Activated gamma-delta T cell treated with anti-CD3 and anti-CD28 coated beads, Interleukin-2, amount 50 U/mL, for 16 hours (primary cell): ENCODE results near the gene FAM47E.
"Not testable (repeated sequence)": the region's sequence is repeated elsewhere in the genome, so short reads cannot be mapped to it uniquely, and the experiment has no call there.

ENCODE experiments used
- DNase-seq: peaks from one replicate; pipeline ENCODE4 v3.0.0-alpha.2; 2020; ENCODE audit warnings: low read depth

The FAM47E gene

DNA sequence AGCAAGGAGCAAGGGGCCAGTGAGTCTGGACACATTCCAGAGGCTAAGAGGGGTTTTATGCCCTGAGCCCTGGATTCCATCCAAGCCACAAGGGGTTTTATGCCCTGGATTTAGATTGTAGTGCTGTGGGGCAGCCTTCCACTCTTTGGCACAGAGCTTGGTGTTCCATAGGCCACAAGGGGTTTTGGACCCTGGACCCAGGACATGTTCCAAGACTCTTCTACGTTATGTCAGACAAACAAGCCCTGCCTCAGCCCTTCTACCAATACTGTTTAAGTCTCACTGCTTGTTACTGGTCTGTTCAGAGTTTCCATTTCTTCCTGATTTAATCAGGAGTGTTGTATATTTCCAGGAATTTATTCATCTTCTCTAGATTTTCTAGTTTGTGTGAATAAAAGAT lies 25.1 kb upstream of the FAM47E start:
- no peak for DNase-seq

- DNase-seq: no peak
Observed at GRCh38 chr4:76232681-76233080, 18.8 kb upstream of the FAM47E start.

DNA sequence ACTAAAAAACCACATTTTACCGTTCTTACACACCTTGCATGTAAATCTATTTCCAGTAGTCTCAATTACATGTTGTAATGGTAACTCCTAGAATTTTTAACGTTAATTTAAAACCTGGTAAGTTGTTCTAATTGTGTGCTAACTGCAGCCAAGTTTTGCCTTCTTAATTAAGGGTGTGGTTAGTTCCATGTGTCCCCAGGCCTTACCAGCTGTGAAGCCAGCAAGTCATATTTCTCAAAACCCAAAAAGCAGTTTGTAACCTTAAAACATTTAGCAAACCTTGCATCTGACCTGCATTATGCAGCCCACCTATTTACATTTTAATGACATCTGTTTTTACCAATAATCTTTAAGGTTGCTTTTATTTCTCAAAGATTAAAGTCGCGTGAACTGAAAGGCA lies 18.4 kb upstream of the FAM47E start:
- DNase-seq: no peak

GRCh38 chr4:76233529-76233928 lies 18.0 kb upstream of the FAM47E start:
- DNase-seq: no peak

DNA sequence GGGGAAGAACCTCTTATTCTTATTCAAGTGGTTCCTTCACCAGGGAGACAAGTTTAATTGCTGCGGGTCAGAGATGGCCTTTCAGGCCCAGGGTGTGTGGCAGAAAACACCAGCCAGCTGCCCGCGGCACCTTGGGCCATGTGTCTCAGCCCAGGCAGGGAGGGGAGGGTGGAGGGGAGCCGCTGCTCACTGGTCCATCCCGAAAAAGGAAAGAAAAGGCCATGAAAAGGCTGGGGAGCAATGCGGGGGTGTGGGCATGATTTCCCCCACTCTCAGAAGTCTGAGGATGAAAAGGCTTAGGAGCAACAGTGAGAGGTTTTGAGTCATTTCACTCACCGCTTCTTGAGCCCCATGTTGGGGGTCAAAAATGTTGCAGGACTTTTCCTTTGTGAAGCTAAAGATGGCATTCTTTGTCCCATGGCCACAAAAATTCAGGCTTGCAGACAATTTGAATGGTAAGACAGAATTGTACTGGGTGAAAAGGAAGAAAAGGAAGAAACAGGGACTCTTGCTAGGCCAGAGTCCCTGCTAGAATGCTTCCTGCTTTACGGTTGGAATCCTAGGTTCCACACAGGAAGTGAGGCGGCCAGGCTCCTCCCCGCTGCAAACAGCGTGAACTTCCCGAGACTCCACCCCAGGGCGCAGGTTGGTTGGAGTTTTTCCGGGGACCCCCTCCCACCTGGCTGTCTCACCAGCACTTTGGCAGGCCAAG lies 17.4 kb upstream of the FAM47E start:
- no peak for DNase-seq

GRCh38 chr4:76234679-76235044 lies 16.9 kb upstream of the FAM47E start:
- DNase-seq: no peak

DNA sequence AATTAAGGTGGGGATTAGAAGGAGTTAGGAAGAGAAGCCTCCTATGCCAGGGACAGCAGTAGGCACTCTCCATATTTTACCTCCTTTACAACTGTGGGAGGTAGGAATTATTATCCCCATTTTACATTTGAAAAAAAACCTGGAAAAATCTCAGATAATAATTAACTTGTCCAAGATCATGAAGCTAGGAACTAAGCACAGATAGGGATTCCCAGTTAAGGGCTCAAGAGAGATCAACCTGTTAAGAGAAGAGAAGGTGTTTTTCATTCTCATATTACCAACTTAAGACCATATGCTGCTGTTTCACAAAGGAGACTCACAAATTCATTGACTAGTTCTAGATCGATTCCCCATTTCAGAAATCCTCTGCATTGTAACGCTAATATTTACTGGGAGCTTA lies 16.1 kb upstream of the FAM47E start:
- DNase-seq: no peak

DNA sequence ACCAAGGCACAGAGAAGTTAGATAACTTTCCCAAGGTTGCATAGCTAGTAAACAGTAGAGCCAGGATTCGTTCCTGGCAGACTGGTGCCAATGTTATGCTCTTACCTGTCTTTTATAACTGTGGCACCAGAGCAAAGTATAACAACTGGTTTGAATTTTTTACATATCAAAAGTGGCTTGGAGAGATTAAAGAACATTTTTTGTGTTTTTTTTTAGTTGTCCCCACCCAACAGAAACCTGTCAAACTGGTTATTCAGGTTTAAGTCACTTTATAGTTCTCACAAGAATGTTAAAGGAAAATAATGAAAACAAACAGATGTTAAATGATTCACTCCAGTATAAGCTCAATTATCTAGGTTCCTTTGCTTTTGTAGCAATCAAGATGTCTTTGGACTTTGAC lies 15.6 kb upstream of the FAM47E start:
- no peak for DNase-seq

GRCh38 chr4:76238236-76238635 lies 13.3 kb upstream of the FAM47E start:
- DNase-seq: no peak

- DNase-seq: no peak
Observed at GRCh38 chr4:76238701-76239100, 12.8 kb upstream of the FAM47E start.

DNA sequence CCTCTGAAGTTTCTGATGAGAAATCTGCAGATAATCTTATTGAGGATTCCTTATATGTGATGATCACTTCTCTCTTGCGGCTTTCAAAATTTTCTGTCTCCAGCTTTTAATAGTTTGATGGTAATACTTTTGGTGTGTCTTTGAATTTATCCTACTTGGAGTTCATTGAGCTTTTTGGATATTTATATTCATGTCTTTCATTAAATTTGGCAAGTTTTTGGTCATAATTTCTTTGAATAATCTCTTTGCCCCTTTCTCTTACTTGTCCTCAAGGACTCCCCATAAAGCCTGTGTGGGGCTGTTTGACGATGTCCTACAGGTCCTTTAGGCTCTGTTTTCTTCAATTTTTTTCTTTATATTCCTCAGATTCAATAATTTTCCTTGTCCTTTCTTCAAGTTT lies 11.3 kb upstream of the FAM47E start:
- DNase-seq: no peak

- DNase-seq: not testable (repeated sequence)
Observed at GRCh38 chr4:76243877-76244276, 7.6 kb upstream of the FAM47E start.

DNA sequence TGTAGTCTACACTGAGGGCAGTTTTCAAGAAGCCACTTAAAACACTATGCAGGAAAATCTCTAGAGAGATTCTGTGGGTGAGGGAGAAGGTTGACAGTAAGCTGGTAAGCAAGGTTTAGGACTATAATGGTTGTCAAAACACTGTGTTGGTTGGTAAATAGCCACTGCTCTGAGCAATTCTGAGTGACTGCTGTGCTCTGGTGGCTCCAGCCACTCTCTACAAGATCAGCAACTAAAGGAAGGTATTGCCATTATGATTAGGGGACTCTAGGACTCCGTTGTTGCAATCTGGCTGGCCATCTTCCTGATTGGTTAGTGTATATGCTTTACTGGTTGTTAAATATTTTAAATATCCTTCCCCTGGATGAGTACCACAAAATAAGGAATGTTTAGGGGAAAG lies 5.5 kb upstream of the FAM47E start:
- no peak for DNase-seq

DNA sequence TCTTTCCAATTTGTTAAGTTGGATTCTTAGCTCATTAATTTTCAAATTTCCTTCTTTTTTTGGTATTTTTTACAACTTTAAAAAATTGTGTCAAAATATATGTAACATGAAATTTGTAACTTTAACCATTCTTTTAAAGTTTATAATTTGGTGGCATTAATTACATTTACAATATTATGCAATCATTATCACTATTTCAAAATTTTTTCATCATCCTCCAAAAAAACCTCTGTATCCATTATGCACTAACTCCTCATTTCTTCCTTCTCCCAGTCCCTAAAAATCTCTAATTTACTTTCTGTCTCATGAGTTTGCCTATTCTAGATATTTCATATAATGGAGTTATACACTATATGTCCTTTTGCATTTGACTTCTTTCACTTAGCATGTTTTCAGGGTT lies 4.7 kb upstream of the FAM47E start:
- no peak for DNase-seq

DNA sequence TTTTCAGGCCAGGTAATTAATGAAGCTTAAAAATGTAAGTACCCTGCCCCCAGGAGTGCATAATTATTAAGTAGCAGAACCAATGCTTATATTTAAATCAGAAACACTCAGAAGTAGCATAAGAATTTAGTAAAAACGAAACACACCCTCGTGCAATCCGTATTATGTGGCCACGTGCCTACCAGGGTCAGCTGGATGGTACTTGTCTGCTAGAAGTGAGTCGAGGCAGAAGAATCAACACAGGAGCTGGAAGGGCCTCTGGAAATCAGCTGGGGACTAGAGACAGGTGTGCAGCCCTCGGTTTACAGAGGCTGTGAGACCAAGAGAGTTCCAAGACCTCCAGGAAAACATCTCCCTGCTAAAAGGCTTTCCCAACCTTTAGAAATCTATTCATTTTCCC lies 559 bp upstream of the FAM47E start:
- DNase-seq: no peak

GRCh38 chr4:76252271-76252653 lies 741 bp downstream of the FAM47E start:
- no peak for DNase-seq

GRCh38 chr4:76253511-76253910 lies 2.0 kb downstream of the FAM47E start:
- DNase-seq: no peak

- no peak for DNase-seq
Observed at GRCh38 chr4:76256032-76256431, 4.5 kb downstream of the FAM47E start.

DNA sequence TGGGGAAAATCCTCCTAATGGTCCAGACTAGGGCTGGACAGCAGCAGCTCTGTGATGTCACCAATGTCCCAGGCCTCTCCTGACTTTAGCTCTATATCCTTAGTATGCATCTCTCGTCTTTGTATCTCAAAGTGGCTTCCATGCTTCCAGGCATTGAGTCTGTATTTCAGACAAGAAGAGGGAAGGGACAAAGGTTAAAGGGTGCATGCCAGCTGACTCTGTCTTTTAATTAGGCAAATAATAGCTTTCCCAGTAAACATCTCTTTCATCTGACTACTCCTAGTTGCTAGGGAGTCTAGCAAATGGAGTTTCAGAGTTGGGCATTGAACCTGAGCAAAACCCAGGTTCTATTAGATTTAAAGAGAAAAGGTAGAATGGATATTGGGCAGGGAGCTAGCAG lies 5.4 kb downstream of the FAM47E start:
- no peak for DNase-seq

DNA sequence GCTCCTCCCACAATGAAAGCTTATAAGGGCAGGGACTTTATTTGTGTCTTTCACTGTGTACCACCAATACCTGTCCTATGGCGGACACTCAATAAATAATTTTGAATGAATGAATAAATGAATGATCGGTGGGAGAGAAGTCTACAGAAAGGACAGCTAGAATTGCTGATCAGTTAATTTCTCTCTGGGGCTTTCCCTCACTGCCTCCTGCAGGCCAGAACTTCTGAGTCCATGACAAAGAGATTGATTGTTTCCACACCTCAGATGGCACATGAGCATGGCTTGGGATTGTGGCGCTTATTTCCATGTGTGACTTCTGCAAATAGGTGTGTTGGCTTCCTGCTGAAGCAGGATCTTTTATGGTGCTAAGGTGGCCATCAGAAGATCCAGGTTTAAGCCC lies 6.3 kb downstream of the FAM47E start:
- no peak for DNase-seq

DNA sequence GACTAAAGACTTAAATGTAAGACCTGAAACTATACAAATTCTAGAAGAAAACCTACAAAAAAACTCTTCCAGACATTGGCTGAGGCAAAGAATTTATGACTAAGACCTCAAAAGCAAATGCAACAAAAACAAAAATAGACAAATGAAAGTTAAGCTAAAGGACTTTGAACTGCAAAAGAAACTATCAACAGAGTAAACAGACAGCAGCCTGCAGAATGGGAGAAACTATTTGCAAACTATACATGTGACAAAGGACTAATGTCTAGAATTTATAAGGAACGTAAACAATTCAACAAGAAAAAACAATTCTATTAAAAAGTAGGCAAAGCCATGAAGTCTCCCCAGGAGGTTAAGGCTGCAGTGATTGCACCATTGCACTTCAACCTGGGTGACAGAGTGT lies 9.1 kb downstream of the FAM47E start:
- no peak for DNase-seq

- no peak for DNase-seq
Observed at GRCh38 chr4:76265631-76266218, 14.2 kb downstream of the FAM47E start.

- no peak for DNase-seq
Observed at GRCh38 chr4:76266627-76267026, 15.1 kb downstream of the FAM47E start.

- DNase-seq: no peak
Observed at GRCh38 chr4:76267811-76268210, 16.3 kb downstream of the FAM47E start.
